Activated naive CD8-positive, alpha-beta T cell treated with anti-CD3 and anti-CD28 coated beads for 36 hours (primary cell): ENCODE data around the gene MAD1L1. TPM values are rescaled to one million over a fixed set of nuclear protein-coding genes. Genes with fewer than 3 reads are reported as not detected.

Experiments used
- DNase-seq: peaks from one replicate; pipeline ENCODE4 v3.0.0; 2021
- H3K27ac Mint-ChIP-seq: one replicate; pipeline ENCODE4 v1.8.0; 2022; ENCODE audit warnings: mild to moderate bottlenecking, moderate library complexity, mixed read lengths
- H3K27me3 Mint-ChIP-seq: one replicate; pipeline ENCODE4 v1.8.0; 2022; ENCODE audit warnings: mild to moderate bottlenecking, mixed read lengths
- H3K36me3 Mint-ChIP-seq: one replicate; pipeline ENCODE4 v1.8.0; 2021; ENCODE audit warnings: mild to moderate bottlenecking, mixed read lengths
- H3K4me1 Mint-ChIP-seq: one replicate; pipeline ENCODE4 v1.8.0; 2021; ENCODE audit warnings: mixed read lengths
- H3K4me3 Mint-ChIP-seq: one replicate; pipeline ENCODE4 v1.8.0; 2022; ENCODE audit warnings: mild to moderate bottlenecking, moderate library complexity, mixed read lengths
- H3K9me3 Mint-ChIP-seq: one replicate; pipeline ENCODE4 v1.8.0; 2022; ENCODE audit warnings: mixed read lengths
- total RNA-seq, 2 experiments: library from RNA; stranded (reverse); gene quantifications; one replicate each; pipeline ENCODE4 v1.2.3, GENCODE V29; 2021

The MAD1L1 gene
- total RNA-seq, 2 experiments from 2014 or later, result 36.5 to 37.8 TPM

DNA sequence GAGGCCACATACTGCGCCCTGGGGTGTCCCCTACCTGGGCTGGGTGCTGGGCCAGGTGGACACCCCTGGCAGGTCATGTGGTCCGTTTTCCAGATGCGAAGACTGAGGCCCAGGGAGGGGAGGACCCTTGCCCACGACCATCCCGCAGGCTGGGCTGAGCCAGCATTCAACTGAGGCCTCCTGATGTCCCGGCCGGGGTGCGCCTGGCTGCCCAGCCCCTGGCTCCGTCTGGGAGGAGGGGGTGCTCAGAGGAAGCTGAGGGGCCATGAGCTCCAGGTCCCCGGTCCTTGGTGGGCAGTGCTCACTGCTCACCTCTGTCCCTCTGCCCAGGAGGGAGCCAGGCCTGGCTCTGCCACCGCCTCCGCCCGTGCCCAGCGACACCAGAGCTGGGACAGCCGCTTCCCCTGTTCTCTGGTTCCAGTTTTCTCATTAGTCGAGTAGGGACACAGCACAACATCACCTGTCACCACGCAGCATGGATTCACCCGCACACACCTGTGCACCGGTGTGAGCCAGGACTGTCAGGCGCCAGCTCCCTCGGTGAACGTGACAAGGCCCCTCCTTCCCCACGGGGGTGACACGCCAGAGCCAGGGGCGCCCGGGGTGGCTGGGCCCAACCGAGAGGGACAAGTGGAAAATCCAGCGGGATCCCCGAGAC, 423.0 kb downstream of the MAD1L1 start:
- H3K27me3 Mint-ChIP-seq, result no peaks in the 10 kb centered on the region
- H3K4me1 Mint-ChIP-seq, result no peaks in the 10 kb centered on the region
- no peak overlapping the region for H3K4me3 Mint-ChIP-seq
- no peaks in the 10 kb centered on the region for H3K9me3 Mint-ChIP-seq
- no peak overlapping the region for H3K27ac Mint-ChIP-seq
- no peaks in the 10 kb centered on the region for H3K36me3 Mint-ChIP-seq
- no peak for DNase-seq

DNA sequence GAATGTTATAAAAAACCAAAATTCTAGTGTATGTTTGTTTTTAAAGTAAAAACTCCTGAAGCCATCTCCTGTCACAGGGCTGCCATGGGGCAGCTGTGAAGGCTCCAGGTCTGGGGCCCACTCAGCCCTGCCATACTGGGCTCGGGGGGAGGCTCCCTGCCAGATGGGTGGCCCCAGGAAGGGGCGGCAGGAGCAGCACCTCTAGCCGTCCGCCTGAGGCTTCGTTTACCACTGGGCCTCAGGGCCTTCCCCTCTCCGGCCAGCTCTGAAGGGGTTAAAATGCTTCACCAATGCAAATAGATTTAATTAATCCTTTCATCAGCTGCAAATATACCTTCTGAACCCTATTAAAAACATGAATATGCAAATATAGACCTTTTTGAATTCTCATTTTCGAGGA, 423.7 kb downstream of the MAD1L1 start:
- Mint-ChIP-seq H3K4me1 (no peaks in the 10 kb centered on the region), H3K4me3 (no peak overlapping the region), H3K27me3 (no peaks in the 10 kb centered on the region), H3K9me3 (no peaks in the 10 kb centered on the region), H3K27ac (no peak overlapping the region), H3K36me3 (no peaks in the 10 kb centered on the region)
- no peak for DNase-seq

DNA sequence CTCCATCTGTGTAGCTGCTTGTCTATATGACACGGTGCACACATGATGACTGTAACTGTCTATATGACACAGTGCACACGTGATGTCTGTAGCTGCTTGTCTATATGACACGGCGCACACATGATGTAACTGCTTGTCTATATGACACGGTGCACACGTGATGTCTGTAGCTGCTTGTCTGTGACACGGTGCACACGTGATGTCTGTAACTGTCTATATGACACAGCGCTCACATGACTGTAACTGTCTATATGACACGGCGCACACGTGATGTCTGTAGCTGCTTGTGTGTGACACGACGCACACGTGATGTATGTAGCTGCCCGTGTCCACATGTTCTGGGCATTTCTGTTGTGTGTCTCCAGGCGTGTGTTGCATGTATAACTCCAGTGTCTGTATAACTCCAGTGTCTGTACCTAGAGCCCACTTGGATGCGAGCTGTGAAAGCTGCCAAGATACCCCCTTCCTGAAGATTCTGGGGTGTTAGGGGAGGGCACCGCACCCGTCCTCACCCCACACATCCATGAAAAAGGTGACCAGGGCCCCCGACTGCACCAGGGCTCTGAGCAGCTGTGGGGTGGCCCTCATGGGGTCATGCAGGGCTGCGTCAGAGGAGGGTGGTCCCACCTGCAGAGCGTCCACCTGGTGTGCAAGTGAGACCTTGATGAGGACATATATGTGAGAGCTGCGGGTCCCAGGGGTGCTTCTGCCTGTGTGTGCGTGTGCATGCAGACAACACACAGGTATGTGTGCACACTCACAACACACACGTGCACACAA, 424.7 kb downstream of the MAD1L1 start:
- DNase-seq, result no peak
- Mint-ChIP-seq H3K9me3 (no peaks in the 10 kb centered on the region), H3K4me3 (no peak overlapping the region), H3K27me3 (no peaks in the 10 kb centered on the region), H3K27ac (no peak overlapping the region), H3K4me1 (no peaks in the 10 kb centered on the region), H3K36me3 (no peaks in the 10 kb centered on the region)

DNA sequence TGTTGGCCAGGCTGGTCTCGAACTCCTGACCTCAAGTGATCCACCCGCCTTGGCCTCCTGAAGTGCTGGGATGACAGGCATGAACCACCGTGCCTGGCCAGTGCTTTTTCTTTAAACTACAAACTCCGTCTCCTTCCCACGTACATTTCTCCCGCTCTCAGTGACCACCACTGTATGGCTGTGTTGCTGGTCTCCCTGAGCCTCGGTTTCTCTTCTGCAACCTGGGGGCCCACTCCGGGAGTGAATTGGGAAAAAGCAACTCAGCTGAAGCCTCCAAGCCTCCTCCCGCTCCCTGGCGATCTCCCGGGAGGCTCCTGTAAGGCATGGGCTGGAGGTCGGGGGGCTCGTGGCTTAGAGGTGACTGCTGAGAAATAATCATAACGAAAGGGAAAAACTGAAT, 426.4 kb downstream of the MAD1L1 start:
- no peak for DNase-seq
- no peaks in the 10 kb centered on the region for H3K36me3 Mint-ChIP-seq
- H3K27me3 Mint-ChIP-seq, result no peaks in the 10 kb centered on the region
- no peaks in the 10 kb centered on the region for H3K4me1 Mint-ChIP-seq
- no peak overlapping the region for H3K27ac Mint-ChIP-seq
- no peak overlapping the region for H3K4me3 Mint-ChIP-seq
- no peaks in the 10 kb centered on the region for H3K9me3 Mint-ChIP-seq

DNA sequence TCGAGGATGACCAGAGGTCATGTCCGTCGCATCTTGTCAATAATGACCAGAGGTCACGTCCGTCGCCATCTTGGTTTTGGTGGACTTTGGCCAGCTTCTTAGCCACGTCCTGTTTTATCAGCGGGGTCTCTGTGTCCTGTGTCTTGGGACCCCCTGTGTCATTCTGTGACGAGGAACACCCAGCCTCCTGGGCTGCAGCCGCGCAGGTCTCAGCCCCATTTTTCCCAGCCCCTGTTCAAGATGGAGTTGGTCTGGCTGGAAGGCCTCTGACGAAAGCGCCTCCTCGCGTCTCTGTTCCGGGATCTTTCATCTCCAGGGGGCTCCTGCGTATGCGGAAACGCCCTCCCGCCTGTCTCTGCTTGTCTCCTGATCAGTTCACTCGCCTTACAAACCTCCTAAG, 428.4 kb downstream of the MAD1L1 start:
- H3K36me3 Mint-ChIP-seq, result no peaks in the 10 kb centered on the region
- DNase-seq, result no peak
- no peak overlapping the region for H3K4me3 Mint-ChIP-seq
- H3K9me3 Mint-ChIP-seq, result no peaks in the 10 kb centered on the region
- no peaks in the 10 kb centered on the region for H3K27me3 Mint-ChIP-seq
- H3K4me1 Mint-ChIP-seq, result no peaks in the 10 kb centered on the region
- no peak overlapping the region for H3K27ac Mint-ChIP-seq

DNA sequence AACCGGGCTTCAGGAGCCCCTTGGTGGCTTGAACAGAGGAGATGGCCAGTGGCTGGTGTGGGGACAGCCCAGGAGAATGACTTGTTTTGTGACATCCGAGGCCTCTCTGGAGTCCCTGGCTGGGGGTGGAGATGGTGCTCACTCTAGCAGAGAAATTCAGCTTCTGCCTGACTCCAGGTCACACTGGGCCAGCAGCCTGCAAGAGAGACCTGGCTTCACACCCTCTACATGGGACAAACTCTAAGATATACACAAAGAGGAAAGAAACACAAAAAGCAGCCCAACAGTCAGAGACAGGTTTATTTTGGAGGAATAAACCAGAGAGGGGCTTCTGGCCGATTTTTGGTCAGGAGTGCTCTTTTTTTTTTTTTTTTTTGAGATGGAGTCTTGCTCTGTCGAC, 429.8 kb downstream of the MAD1L1 start:
- DNase-seq, result no peak
- no peak overlapping the region for H3K4me3 Mint-ChIP-seq
- H3K27me3 Mint-ChIP-seq, result no peaks in the 10 kb centered on the region
- no peaks in the 10 kb centered on the region for H3K36me3 Mint-ChIP-seq
- no peaks in the 10 kb centered on the region for H3K9me3 Mint-ChIP-seq
- H3K4me1 Mint-ChIP-seq, result no peaks in the 10 kb centered on the region
- H3K27ac Mint-ChIP-seq, result no peak overlapping the region

DNA sequence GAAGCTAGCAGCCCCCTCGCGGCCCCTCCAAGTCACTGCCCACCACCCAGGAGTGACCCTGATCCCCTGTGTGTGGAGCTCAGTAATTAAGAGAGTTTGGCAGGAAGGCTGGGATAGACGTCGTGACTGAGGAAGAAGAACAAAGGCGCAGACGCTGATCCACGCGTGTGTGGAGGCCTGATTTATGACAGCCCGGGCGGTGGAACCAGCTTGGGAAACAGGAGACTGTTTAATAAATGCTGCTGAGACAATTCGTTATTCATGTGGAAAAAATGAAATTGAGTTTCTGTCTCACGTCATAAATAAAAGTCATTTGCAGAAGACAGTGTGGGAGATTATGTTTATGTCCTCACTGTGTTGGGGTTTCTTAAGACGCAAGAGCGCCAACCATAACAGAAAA, 431.8 kb downstream of the MAD1L1 start:
- Mint-ChIP-seq H3K27me3 (peaks cover 4% of the 10 kb centered on the region), H3K9me3 (no peaks in the 10 kb centered on the region), H3K36me3 (no peaks in the 10 kb centered on the region), H3K4me1 (no peaks in the 10 kb centered on the region), H3K27ac (no peak overlapping the region), H3K4me3 (no peak overlapping the region)
- no peak for DNase-seq

DNA sequence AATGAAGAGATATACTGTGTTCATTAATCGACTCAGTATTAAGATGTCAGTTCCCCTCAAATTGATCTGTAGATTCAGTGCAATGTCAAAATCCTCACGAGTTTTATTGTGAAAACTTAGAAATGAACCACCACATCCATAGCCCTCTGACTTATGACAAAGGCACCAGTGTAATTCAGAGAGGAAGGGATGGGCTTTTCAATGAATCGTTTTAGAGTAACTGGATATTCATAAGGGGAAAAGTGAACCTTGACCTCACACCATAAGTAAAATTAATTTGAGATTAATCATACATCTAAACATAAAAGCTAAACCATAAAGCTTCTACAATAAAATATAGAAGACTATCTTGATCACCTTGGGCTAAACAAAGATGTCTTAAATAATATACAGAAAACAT, 434.6 kb downstream of the MAD1L1 start:
- Mint-ChIP-seq H3K9me3 (peaks cover 19% of the 10 kb centered on the region), H3K27me3 (peaks cover 4% of the 10 kb centered on the region), H3K4me3 (no peak overlapping the region), H3K4me1 (no peaks in the 10 kb centered on the region), H3K36me3 (peaks cover 2% of the 10 kb centered on the region), H3K27ac (no peak overlapping the region)
- no peak for DNase-seq

DNA sequence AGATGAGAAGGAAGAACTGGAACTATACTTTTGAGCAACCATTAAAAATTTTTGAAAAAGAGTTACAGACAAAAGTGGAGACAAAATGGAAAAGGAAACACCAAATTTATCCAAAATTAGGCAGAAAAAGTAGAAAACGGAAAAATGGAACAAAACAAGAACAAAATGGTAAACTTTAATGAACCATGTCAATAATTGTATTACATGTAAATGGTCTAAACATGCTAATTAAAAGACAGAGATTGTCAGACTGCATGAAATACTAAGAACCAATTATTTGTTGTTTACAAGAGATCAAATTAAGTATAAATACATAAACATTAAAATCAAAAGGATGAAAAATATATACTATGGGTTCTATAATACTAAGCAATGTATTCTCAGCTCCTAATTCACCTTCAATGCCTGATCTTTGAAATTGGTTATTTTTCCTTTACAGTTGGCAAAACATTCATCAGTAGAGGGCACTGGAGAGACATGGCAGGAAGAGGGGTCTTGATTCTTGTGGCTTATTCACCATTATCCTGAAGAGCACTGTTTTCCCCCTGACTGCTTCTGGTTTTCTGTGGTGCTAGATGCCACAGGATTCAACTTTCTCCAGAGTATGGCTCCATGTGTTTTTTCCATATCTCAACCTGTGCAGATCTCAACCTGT, 437.7 kb downstream of the MAD1L1 start:
- peaks cover 2% of the 10 kb centered on the region for H3K36me3 Mint-ChIP-seq
- H3K4me1 Mint-ChIP-seq, result no peaks in the 10 kb centered on the region
- H3K27ac Mint-ChIP-seq, result no peak overlapping the region
- H3K27me3 Mint-ChIP-seq, result peaks cover 4% of the 10 kb centered on the region
- H3K9me3 Mint-ChIP-seq, result peaks cover 19% of the 10 kb centered on the region
- H3K4me3 Mint-ChIP-seq, result no peak overlapping the region
- no peak for DNase-seq

DNA sequence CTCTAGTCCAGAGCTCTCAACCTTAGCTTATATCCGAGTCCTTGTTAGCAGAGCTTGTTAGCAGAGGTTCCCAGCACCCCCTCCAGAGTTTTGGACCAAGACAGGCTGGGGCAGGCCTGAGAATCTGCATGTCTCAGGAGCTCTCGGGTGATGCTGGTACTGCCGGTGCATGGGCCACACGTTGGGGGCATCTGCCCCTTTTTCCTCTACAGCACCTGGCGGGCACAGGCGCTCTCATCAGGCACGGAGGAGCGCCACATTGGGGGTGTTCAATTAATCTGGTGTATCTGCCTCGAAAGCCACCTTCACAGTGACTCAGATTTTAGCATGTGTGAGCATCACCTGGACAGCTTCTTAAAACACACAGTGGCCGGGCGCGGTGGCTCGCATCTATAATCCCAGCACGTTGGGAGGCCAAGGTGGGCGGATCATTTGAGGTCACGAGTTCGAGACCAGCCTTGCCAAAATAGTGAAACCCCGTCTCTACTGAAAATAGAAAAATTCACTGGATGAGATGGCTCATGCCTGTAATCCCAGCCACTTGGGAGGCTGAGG, 445.0 kb downstream of the MAD1L1 start:
- peaks cover 5% of the 10 kb centered on the region for H3K27me3 Mint-ChIP-seq
- no peaks in the 10 kb centered on the region for H3K36me3 Mint-ChIP-seq
- H3K9me3 Mint-ChIP-seq, result peaks cover 10% of the 10 kb centered on the region
- H3K4me1 Mint-ChIP-seq, result no peaks in the 10 kb centered on the region
- no peak overlapping the region for H3K4me3 Mint-ChIP-seq
- no peak for DNase-seq
- H3K27ac Mint-ChIP-seq, result no peak overlapping the region

DNA sequence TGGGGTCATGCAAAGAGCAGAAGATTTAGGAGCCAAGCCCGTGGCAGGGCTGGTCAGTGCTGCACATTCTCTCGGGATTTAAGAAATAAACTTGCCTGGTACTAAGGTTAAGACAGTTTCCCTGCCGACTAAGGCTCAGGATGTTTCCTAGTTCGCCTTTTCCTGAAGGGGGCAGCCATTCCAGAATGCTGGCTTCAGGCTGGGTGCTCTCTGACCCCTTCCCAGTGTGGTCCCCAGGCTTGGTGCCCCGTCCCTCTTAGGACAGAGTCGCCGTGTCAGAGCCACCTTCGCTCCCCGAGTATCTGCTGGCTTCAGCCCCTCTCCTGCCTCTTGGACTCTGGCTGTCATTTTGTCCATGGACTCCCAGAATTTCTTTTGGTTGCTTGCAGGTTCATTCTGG, 445.5 kb downstream of the MAD1L1 start:
- peaks cover 5% of the 10 kb centered on the region for H3K27me3 Mint-ChIP-seq
- H3K36me3 Mint-ChIP-seq, result no peaks in the 10 kb centered on the region
- no peak overlapping the region for H3K4me3 Mint-ChIP-seq
- H3K9me3 Mint-ChIP-seq, result peaks cover 10% of the 10 kb centered on the region
- no peaks in the 10 kb centered on the region for H3K4me1 Mint-ChIP-seq
- H3K27ac Mint-ChIP-seq, result no peak overlapping the region
- no peak for DNase-seq

DNA sequence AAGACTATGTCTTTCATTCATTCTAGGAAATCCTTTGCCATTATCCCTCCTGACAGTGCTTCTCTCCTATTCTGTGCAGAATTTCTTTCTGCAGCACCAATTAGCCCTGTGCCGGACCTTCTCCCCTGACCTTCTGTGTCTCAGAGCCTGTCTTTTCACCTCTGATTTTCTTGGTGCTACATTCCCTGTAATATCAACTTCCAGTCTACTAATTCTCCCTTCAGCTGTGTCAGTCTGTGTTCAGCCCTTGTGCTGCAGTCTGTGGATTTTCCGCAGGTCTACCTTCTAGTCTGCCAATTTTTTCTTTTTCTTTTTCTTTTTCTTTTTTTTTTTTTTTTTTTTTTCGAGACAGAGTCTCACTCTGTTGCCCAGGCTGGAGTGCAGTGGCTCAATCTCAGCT, 446.9 kb downstream of the MAD1L1 start:
- Mint-ChIP-seq H3K9me3 (peaks cover 10% of the 10 kb centered on the region), H3K4me3 (no peak overlapping the region), H3K27me3 (peaks cover 5% of the 10 kb centered on the region), H3K27ac (no peak overlapping the region), H3K36me3 (no peaks in the 10 kb centered on the region), H3K4me1 (no peaks in the 10 kb centered on the region)
- no peak for DNase-seq

DNA sequence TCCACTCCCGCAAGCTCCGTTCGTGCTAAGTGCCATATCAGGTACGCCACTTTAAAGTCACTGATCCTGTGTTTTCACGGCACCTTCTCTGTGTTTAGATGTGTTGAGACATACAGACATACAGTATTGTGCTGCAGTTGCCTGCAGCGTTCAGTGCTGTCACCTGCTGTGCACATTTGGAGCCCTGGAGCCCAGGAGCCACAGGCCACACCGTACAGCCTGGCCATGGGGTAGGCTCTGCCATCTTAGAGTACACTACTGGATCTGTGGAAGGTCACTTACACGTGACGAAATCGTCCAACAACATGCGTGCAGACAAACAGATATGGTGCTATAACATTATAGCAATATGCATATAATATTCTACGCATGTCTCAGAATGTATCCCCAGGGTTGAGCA, 451.4 kb downstream of the MAD1L1 start:
- Mint-ChIP-seq H3K27ac (no peak overlapping the region), H3K27me3 (peaks cover 9% of the 10 kb centered on the region)
- no peak for DNase-seq

DNA sequence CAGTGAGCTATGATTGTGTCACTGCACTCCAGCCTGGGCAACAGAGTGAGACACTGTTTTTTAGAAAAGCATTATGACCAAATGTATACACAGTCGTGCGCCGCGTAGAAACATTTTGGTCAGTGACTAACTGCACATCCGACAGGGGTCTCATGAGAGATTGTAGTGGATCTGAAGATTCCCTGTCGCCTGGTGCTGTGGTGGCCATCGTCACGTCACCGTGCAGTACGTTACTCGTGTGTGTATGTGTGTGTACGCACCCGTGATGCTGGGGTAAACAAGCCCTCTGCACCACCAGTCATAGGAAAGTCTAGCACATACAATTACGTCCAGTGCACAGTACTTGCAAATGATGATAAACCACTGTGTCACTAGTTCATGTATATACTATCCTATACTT, 453.3 kb downstream of the MAD1L1 start:
- H3K9me3 Mint-ChIP-seq, result peaks cover 19% of the 10 kb centered on the region
- no peak overlapping the region for H3K27ac Mint-ChIP-seq
- no peak for DNase-seq
- peaks cover 4% of the 10 kb centered on the region for H3K27me3 Mint-ChIP-seq
- no peaks in the 10 kb centered on the region for H3K4me1 Mint-ChIP-seq
- no peaks in the 10 kb centered on the region for H3K36me3 Mint-ChIP-seq
- no peak overlapping the region for H3K4me3 Mint-ChIP-seq

More for the DNA sequence above, 451.4 kb downstream of the MAD1L1 start:
- peaks cover 20% of the 10 kb centered on the region for H3K9me3 Mint-ChIP-seq
- no peaks in the 10 kb centered on the region for H3K4me1 Mint-ChIP-seq
- no peak overlapping the region for H3K4me3 Mint-ChIP-seq
- H3K36me3 Mint-ChIP-seq, result no peaks in the 10 kb centered on the region

DNA sequence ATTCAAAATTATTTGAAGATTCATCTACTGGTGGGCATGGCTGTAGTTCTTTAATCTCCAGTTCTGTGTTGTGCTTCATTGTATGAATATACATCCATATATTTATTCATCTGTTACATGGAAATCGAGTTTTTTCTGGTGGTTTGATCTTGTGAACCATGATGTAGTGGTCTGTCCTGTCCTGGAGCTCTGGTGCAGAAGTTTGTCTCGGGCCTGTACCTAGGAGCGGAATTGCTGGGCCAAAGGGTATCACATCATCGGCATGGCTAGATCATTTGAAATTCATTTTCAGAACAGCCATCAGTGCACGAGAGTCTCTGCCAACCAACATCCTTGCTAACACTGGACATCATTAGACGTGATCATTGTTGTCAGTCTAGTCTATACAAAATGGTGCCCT, 455.6 kb downstream of the MAD1L1 start:
- H3K27me3 Mint-ChIP-seq, result peaks cover 4% of the 10 kb centered on the region
- H3K4me3 Mint-ChIP-seq, result no peak overlapping the region
- peaks cover 29% of the 10 kb centered on the region for H3K9me3 Mint-ChIP-seq
- H3K27ac Mint-ChIP-seq, result no peak overlapping the region
- no peaks in the 10 kb centered on the region for H3K36me3 Mint-ChIP-seq
- no peak for DNase-seq
- H3K4me1 Mint-ChIP-seq, result no peaks in the 10 kb centered on the region
